Body of pancreas (tissue), 4 donors: ENCODE measurements around the gene JMJD8. TPM values are rescaled to one million over a fixed set of nuclear protein-coding genes. Genes with fewer than 3 reads are reported as not detected.

ENCODE experiments used
- ATAC-seq: fragments of 150-250 bp; one replicate; pipeline ENCODE4 v1.9.1; 2016
- DNase-seq, 4 donors: peaks; one replicate each; pipeline ENCODE4 v3.0.0-alpha.2; 2019
- H3K27ac ChIP-seq, 4 donors: fragments of 200-600 bp; sonication (generic); 1 replicate in 3 of 4; 2 replicates in 1 of 4; pipeline versions ENCODE4 v1.5.1 to v1.6.1; 2016 to 2019; ENCODE audit warnings: mild to moderate bottlenecking in 1 of 4, mixed read lengths in 1 of 4, moderate library complexity in 1 of 4
- H3K27me3 ChIP-seq, 2 donors: fragments of 200-600 bp; sonication (generic); one replicate each; pipeline ENCODE4 v1.6.0; 2016; ENCODE audit warnings: mild to moderate bottlenecking in 1 of 2
- H3K36me3 ChIP-seq, 2 donors: fragments of 200-600 bp; sonication (generic); replicated peaks in 1 of 2; 2 replicates each; pipeline ENCODE4 v1.5.1; 2016; ENCODE audit warnings: low read depth in 2 of 2; ENCODE audit not compliant: insufficient read depth in 1 of 2
- H3K4me1 ChIP-seq: fragments of 200-600 bp; sonication (generic); one replicate; pipeline ENCODE4 v1.6.0; 2016
- H3K4me3 ChIP-seq, 2 donors: fragments of 200-600 bp; sonication (generic); 1 replicate in 1 of 2; 2 replicates in 1 of 2; pipeline ENCODE4 v1.5.1; 2016 to 2019
- H3K9me3 ChIP-seq, 3 donors: fragments of 200-600 bp; sonication (generic); 1 replicate in 2 of 3; 2 replicates in 1 of 3; pipeline ENCODE4 v1.5.1; 2016
- POLR2A ChIP-seq, 3 donors: fragments of 450-650 bp; IDR thresholded peaks; one replicate each; pipeline ENCODE4 v1.6.1; 2016; ENCODE audit warnings: antibody characterized with exemption in 3 of 3, mild to moderate bottlenecking in 2 of 3
- WGBS, 2 donors: methylation state at CpG; one replicate each; pipeline ENCODE4 v1.1.5; 2017; 5-methylcytosine and 5-hydroxymethylcytosine counted together
- intact Hi-C: fragments of 100-400 bp; cut with DNase I; formaldehyde crosslinking; loops from one replicate; pipeline ENCODE4 v1.15.1; 2023
- total RNA-seq, 2 donors: library from RNA; depleted of rRNA; stranded (reverse); fragments of >200 nt; gene quantifications; one replicate each; pipeline ENCODE4 v1.1.0, GENCODE V29; 2016
- TF ChIP-seq, protein P1 (sequence below), 7 experiments: fragments of 450-650 bp in 4 of 7; fragments of 200-600 bp in 3 of 7; sonication (generic) in 3 of 7; IDR thresholded peaks; one replicate each; pipeline ENCODE4 v1.5.1; 2016 to 2019; ENCODE audit warnings: antibody characterized with exemption in 7 of 7

Gene JMJD8
- total RNA-seq, 2 donors from 2014 or later: 49.5 to 128 TPM

GRCh38 chr16:672371-672770, 11.8 kb downstream of the JMJD8 start:
- Histone ChIP-seq H3K27me3 (no peaks in the 10 kb centered on the region), H3K4me3 (no peak overlapping the region), H3K9me3 (no peaks in the 10 kb centered on the region), H3K36me3 (peaks cover 0 to 21% of the 10 kb centered on the region in 2 donors), H3K4me1 (peaks cover 42% of the 10 kb centered on the region), H3K27ac (no peak overlapping the region)
- DNase-seq (no peak), ATAC-seq (no peak)
- WGBS, 2 donors: 92 to 94% methylated on average over 6 to 11 of the region's 19 CpGs
- intact Hi-C loops: no loop called here
- TF ChIP-seq, protein P1, sequence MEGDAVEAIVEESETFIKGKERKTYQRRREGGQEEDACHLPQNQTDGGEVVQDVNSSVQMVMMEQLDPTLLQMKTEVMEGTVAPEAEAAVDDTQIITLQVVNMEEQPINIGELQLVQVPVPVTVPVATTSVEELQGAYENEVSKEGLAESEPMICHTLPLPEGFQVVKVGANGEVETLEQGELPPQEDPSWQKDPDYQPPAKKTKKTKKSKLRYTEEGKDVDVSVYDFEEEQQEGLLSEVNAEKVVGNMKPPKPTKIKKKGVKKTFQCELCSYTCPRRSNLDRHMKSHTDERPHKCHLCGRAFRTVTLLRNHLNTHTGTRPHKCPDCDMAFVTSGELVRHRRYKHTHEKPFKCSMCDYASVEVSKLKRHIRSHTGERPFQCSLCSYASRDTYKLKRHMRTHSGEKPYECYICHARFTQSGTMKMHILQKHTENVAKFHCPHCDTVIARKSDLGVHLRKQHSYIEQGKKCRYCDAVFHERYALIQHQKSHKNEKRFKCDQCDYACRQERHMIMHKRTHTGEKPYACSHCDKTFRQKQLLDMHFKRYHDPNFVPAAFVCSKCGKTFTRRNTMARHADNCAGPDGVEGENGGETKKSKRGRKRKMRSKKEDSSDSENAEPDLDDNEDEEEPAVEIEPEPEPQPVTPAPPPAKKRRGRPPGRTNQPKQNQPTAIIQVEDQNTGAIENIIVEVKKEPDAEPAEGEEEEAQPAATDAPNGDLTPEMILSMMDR (IDR thresholded peaks at IDR 0.05): no peak
- no peak for TF ChIP-seq POLR2A (IDR thresholded peaks at IDR 0.05)

GRCh38 chr16:671353-672131, 12.6 kb downstream of the JMJD8 start:
- Histone ChIP-seq H3K4me3 (no peak overlapping the region), H3K36me3 (peaks cover 0 to 21% of the 10 kb centered on the region in 2 donors), H3K4me1 (peaks cover 45% of the 10 kb centered on the region), H3K27me3 (no peaks in the 10 kb centered on the region), H3K27ac (no peak overlapping the region), H3K9me3 (no peaks in the 10 kb centered on the region)
- TF ChIP-seq, protein P1 (IDR thresholded peaks at IDR 0.05): no peak
- no peak for TF ChIP-seq POLR2A (IDR thresholded peaks at IDR 0.05)
- 84 to 90% methylated on average over 18 to 40 of the region's 40 CpGs for WGBS, 2 donors
- DNase-seq (no peak), ATAC-seq (no peak)
- intact Hi-C loops: no loop called here

DNA sequence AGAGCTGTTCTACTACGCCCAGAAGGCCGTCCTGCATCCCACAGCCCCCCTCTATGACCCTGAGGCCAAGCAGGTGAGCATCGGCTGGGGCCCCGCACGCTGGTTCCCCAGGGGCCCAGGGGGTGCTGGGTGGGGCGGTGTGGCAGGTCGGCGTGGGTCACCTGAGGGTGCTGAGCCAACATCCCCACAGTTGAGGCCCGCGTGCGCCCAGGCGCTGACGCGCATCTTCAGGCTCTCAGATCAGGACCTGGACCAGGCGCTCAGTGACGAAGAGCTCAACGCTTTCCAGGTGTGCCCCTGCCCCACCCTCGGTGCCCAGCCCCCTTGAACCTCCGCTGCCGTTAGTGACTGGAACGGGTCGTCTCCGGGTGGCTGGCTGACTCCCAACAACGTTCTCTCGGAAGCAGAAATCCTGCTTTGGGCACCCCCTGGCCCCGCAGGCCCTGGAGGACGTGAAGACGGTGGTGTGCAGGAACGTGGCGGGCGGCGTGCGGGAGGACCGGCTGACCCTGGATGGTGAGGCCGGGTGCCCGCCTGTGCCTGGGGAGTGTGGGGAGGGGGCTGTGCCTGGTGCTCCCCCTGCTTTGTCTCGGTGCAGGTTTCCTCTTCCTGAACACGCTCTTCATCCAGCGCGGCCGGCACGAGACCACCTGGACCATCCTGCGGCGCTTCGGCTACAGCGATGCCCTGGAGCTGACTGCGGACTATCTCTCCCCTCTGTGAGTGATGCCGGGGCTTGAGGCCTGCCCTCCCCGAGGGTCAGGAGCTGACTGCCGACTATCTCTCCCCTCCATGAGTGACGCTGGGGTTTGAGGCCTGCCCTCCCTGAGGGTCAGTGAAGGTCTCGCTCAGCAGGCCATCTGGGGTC, 13.4 kb downstream of the JMJD8 start:
- ATAC-seq: no peak
- TF ChIP-seq POLR2A (IDR thresholded peaks at IDR 0.05): no peak
- TF ChIP-seq, protein P1 (IDR thresholded peaks at IDR 0.05): no peak
- WGBS, 2 donors: 94% methylated on average over 33 to 51 of the region's 52 CpGs
- H3K27ac ChIP-seq: no peak overlapping the region
- H3K4me3 ChIP-seq: no peak overlapping the region
- H3K36me3 ChIP-seq: peaks cover 0 to 21% of the 10 kb centered on the region in 2 donors
- H3K27me3 ChIP-seq: no peaks in the 10 kb centered on the region
- H3K9me3 ChIP-seq: no peaks in the 10 kb centered on the region
- intact Hi-C loops: no loop called here
- H3K4me1 ChIP-seq: peaks cover 40% of the 10 kb centered on the region
- no peak for DNase-seq

DNA sequence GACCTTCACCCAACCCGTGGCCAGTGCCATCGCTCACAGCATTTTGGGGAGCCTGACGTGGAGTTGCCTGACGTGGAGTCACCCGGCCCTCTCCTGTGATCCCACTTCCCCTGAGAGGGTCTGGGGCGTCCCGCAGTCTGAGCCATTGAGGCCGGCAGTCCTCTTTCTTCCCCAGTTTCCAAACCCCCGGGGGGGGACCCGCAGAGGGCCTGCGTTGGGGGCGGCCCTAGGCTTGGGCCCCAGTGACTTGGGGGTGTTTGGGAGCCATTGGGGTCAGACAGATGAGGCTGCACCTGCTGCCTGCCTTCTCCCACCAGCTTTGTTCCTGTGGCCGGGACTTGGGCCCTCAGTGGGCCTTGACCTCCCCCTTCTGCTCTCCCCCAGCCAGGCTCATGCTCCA, 14.5 kb downstream of the JMJD8 start:
- DNase-seq (no peak), ATAC-seq (no peak)
- no peak for TF ChIP-seq POLR2A (IDR thresholded peaks at IDR 0.05)
- TF ChIP-seq, protein P1 (IDR thresholded peaks at IDR 0.05): no peak
- Histone ChIP-seq H3K9me3 (no peaks in the 10 kb centered on the region), H3K27me3 (no peaks in the 10 kb centered on the region), H3K27ac (no peak overlapping the region), H3K4me3 (no peak overlapping the region), H3K4me1 (peaks cover 29% of the 10 kb centered on the region), H3K36me3 (peaks cover 0 to 21% of the 10 kb centered on the region in 2 donors)
- intact Hi-C loops: no loop called here
- 86 to 91% methylated on average over 5 to 13 of the region's 13 CpGs for WGBS, 2 donors
